Measurements from ENCODE around the gene LRMDA.
"Not testable (repeated sequence)": the region's sequence is repeated elsewhere in the genome, so short reads cannot be mapped to it uniquely, and the experiment has no call there.

The LRMDA gene

DNA sequence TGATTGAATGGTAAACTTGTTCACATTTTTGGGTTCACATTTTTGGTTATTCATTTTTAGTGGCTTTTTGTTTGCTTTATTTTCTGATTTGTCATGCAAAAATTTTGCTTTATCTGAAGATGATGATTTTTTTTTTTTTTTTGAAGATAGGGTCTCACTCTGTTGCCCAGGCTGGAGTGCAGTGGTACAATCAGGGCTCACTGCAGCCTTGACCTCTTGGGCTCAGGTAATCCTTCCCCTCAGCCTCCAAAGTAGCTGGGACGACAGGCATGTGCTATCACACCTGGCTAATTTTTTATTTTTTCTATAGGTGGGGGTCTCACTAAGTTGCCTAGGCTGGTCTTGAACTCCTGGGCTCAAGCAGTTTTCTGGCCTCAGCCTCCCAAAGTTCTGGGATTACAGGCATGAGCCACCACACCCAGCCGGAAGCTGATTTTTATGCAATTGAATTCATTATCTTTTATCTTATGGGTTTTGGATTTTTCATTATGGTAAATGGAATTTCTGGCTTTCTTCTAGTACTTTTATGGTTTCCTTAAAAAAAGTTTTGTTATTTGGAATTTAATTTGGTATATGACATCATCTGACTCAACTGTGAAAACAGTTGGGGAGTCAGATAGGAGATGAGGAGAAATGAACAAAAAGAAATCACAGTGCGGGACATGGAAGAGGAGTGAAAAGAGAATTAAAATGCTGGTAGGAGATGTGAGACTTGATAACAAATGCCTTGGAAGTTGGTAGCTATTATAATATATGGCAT lies 158.7 kb downstream of the LRMDA start:
- DNase-seq (ENCODE audit: low spot score) = no peak

GRCh38 chr10:75592151-75592787 lies 160.8 kb downstream of the LRMDA start:
- DNase-seq (ENCODE audit: low spot score) = no peak

DNA sequence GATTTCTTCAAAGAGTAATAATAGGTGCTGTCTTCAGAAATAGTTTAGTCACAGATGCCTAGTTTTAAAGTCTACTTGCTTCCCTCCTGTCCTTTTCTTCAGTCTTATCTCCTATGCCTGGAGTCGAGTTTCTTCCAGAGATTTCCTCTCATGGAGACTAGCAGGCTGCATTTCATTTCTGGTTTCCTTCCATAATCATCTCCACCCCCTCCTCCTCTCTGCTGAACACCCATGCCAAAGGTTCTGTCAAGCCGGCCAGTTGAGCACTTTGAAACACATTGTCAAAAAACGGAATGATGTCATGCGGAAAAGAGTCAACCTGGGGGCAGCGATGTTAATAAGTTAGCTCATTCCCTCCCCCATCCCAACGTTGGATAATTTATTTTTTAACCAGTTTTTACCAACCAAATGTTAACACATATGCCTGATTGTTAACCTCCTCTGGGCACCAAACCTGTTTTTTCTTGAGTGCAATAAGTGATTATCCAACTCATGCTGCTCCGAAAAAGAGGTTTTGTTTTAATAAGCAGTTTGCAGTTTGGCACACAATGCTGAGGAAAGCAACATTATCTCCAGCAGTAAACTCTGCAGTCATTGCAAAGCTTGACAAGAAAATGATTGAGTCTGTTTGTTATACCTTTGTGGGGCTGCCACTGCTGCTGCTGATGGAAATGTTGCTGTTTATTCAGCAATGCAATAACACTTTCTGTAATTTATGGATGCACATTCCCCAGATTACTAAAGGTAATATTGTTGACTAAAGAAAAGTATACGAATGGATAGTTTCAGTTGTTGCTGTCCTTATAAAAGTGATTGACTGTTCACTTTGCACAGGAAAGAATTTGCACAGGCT lies 161.6 kb downstream of the LRMDA start:
- no peak for DNase-seq (ENCODE audit: low spot score)

DNA sequence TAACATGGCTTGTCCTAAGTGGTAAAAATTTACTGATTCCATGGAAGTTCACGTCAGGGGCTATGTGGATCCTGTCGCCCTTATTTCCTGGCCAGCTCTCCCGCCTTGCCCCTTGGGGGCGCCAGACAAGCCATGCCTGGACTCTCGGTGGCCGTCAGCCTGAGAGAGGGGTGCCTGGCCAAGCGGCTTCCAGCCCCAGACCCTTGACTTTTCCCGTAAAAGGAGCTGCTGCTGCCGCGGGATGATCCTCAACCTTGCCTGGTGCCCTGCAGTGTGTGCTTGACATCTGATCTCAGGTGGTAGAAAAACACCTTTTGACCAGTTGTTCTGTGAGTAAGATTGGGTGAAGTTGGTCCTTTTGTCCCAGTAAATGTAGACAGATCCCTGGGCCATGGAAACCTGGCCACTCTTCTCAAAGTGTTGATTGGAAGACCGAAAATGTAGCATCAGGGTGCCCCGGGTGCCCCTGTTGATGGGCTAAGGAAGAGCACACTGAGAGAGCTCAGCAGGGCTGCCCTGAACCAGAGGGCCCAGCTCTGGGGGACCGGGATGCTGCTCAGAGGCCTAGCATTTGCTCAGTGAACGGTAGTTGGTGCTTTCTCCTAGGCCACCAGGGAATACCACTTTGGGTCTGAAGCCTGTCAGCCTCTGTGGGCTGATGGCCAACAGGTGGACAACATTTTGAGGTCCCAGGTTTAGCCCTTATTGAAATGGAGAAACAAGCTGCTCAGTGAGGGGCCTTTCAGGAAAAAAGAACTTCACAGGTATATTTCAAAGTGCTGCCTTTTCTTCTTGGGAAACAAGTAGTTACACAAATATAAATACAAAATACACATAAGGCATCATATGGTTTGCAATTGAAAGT lies 162.5 kb downstream of the LRMDA start:
- no peak for DNase-seq (ENCODE audit: low spot score)

DNA sequence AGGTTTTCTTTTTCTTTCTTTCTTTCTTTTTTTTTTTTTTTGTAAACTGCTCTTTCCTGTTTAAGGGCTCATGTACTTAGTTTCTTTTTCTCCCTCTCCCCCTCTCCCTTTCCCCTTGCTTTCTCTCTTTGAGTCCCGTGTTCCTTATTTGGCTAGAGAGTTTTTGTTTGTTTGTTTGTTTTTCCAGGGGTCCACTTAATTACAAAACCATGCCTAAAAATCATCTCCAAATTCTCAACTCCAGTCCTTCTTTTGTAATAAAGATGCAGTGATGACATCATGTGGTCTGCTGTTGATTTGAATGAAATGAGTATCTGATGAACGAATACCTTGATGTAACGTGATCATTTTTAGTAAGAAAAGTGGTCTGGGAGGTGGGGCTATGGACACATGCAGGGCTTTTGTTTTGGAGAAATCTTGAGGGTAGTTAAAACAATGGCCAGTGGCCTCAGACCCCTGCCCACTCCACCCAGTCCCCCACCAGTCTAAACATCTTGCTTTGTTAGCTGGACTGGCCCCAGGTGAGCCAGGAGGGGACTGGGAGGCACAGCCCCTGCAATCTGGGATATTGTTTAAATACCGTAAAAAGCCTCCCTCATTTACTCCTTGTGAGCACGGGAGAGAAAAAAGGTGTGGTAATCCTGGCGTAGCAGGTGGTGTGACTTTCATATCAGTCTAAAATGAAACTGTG lies 165.7 kb downstream of the LRMDA start:
- no peak for DNase-seq (ENCODE audit: low spot score)

GRCh38 chr10:75597773-75598440 lies 166.5 kb downstream of the LRMDA start:
- no peak for DNase-seq (ENCODE audit: low spot score)

- no peak for DNase-seq (ENCODE audit: low spot score)
Measured at GRCh38 chr10:75598998-75599397, 167.6 kb downstream of the LRMDA start.

GRCh38 chr10:75599875-75600648 lies 168.6 kb downstream of the LRMDA start:
- DNase-seq (ENCODE audit: low spot score) = no peak

GRCh38 chr10:75600833-75601232 lies 169.4 kb downstream of the LRMDA start:
- DNase-seq (ENCODE audit: low spot score) = no peak

DNA sequence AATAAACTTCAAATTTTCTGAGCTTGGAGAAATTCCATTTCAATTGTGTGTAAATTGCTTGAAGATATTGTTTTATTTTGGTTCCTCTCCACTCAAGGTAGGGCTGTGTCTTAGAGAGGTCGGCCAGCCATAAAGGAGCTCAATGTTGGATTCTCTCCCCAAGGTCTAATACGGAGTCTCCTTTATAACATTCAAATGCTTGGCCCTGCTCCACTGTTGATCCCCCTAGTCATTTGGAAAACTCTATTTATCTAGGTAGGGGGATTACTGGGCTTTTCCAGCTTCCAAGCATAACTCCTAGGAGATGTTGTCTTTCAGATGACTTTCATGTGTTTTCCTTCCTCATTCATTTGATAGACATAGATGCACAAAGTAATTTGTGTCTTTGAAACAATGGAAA lies 170.9 kb downstream of the LRMDA start:
- DNase-seq (ENCODE audit: low spot score) = no peak

DNA sequence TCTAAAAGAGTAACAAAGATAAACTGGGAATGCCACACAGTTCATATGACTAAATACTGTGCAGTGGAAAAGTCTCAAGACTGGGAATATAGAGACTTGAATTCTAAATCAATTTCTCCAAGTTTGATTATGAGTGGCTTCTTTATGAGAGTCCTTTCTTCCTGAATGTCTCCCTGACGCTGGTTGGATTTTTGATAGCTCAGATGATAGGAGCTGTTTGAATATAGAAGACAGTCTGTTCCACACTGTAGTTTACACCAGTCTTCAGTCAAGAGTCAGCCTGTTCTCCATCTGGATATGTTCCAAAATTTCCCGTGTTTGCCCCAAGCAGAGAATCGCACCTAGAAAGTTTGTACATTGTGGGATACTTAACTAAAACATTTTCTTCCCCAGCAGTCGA lies 173.7 kb downstream of the LRMDA start:
- DNase-seq (ENCODE audit: low spot score) = no peak

DNA sequence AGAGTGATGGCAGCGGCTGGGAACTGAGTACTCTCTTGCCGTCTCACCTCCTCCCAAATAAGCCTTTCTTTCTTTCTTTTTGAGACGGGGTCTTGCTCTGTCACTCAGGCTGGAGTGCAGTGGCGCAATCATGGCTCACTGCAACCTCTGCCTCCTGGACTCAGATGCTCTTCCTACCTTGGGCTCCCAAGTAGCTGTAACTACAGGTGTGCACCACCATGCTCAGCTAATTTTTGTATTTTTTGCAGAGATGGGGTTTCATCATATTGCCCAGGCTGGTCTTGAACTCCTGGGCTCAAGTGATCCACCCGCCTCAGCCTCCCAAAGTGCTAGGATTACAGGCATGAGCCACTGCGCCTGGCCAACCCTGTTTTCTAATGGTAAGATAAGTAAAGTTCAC lies 174.4 kb downstream of the LRMDA start:
- not testable (repeated sequence) for DNase-seq (ENCODE audit: low spot score)

DNA sequence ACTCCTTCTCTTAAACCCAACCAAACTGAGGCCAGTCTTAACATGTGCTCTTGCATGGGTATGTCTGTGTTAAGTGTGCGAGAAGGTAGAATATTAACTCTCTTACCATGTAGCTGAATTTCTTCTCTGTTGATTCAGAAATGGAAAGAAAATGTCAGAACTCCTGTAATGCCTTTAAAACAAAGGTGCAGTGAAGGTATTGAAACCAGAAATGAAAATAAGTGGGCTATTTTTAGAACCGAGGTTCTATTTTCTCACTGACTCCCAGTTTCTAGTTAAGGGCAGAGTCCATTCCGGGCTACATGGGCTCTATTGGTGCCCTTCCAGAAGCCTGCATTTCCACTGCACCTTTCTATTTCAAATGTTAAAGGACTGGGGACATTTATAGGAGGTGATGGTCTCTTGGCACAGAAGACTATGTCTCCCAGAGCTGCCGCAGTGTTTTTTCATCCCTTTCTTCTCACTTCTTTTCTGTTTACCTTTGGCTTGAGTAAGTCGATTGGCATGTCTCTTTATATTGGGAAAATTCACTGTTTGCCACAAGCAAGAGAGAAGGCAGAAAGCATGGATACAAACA lies 174.9 kb downstream of the LRMDA start:
- DNase-seq (ENCODE audit: low spot score) = no peak

DNA sequence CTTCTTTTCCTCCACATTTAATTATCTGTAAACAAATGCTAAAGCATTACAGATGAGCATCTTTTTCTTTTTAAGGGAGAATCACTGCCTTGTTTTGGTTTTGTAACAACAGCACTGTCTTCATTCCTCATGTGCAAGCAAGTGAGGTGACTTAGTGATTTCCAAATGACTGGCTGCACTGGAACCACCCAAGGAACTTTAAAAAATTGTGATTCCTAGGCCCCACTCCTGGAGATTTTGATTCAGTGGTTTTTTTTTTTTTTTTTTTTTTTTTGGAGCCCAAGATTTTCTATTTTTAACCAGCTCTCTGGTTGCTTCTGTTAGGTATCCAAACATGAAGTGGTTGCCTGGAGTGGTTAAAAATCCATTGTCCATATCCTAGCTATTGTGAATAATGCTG lies 176.2 kb downstream of the LRMDA start:
- DNase-seq (ENCODE audit: low spot score) = no peak

DNA sequence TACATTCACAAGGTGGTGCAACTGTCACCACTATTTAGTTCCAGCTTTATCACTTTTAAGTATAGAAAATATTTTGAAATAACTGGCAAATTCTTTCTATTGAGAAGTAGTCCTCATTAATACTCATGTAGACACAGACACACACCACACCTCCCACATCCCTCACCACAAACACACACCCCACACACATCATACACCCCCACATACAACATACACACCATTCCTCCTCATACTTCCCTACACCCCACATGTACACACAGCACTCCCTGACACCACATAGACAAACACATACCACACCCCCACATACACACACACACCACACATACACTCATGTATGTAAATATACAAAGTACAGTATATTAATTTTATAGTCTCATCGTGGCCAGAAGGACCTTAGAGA lies 178.8 kb downstream of the LRMDA start:
- DNase-seq (ENCODE audit: low spot score) = no peak

DNA sequence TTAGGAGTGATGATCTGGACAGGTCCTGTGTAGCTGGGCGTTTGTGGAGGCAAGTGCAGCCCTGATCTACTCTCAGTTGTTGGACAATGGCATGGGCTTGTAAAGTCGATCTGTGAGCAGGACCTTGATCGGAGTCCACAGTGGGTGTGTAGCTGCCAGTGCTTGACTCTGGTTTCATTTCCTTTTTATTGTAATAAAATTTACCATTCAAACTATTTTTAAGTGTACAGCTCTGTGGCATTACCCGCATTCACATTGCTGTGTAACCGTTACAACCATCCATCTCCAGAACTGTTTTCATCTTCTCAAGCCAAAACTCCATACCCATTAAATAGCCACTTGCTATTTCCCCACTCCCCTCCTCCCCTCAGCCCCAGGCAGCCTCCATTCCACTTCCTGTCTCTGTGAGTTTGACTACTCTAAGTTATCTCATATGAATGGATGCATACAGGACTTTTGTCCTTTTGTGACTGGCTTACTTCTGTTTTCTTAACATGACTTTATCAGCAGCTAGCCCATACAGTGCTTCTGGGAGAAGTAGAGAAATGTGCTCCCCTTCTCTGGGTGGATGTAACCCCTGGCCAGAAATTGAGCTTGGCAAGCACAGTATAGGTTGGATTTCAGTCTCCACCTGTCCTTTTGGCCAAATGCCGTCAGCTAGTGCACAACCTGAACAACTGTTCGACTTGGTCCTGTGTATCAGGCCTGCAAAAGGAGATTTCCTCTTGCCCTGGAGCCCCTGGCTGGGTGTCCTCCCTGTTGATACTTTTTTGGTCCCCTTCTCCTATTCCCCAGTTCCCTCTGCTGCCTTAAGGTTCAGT lies 180.0 kb downstream of the LRMDA start:
- no peak for DNase-seq (ENCODE audit: low spot score)

GRCh38 chr10:75611993-75612372 lies 180.6 kb downstream of the LRMDA start:
- DNase-seq (ENCODE audit: low spot score) = no peak

DNA sequence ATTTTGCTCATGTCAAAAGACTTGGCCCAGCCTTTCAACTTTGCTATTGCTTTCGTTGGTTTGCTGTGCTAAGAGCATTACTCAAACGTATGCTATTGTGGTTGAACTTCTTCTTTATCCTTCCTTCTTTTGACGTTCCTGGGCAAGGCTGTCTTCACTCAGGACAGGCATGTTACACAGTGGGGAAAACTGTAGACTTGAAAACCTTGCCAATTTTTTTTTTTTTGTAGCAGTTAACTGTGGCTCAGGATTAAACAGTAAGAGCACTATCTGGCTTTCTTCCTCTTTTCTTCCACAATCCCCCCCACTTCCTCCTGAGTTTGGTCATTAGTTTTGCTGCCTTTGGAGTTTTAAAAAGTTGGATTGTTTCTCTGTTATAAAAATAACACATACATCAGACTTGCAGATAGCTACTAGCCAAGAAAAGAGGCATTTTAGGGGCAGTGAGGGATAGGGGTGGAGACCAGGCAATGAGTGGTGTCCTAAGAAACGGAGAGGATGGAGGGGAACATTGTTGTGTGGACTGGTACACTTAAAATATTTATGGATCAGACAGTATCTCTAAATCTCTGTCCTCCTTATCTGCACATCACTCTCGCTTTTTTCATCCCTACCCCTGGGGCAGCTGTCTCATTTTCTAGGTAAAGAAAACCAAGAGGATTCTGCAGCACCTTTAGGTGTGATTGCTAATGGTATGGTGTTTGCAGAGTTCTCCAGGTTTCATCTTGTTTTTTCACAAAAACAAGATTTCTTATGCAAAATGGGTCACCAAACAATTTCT lies 181.7 kb downstream of the LRMDA start:
- DNase-seq (ENCODE audit: low spot score) = no peak
